Glutamatergic neuron (in vitro differentiated cells): ENCODE data around the gene SPTB. TPM values are rescaled to one million over a fixed set of nuclear protein-coding genes. Genes with fewer than 3 reads are reported as not detected.

ENCODE experiments used
- DNase-seq: peaks from one replicate; pipeline ENCODE4 v3.0.0; 2022
- H3K27ac Mint-ChIP-seq: one replicate; pipeline ENCODE4 v1.8.0; 2020; ENCODE audit warnings: mild to moderate bottlenecking, mixed read lengths, inconsistent platforms; ENCODE audit not compliant: unreplicated experiment
- H3K27me3 Mint-ChIP-seq: one replicate; pipeline ENCODE4 v1.8.0; 2020; ENCODE audit warnings: mild to moderate bottlenecking, moderate library complexity, mixed read lengths, inconsistent platforms; ENCODE audit not compliant: unreplicated experiment
- H3K36me3 Mint-ChIP-seq: one replicate; pipeline ENCODE4 v1.8.0; 2020; ENCODE audit warnings: mild to moderate bottlenecking, mixed read lengths, inconsistent platforms; ENCODE audit not compliant: unreplicated experiment
- H3K4me1 Mint-ChIP-seq: one replicate; pipeline ENCODE4 v1.8.0; 2020; ENCODE audit warnings: mild to moderate bottlenecking, low read depth, mixed read lengths, inconsistent platforms; ENCODE audit not compliant: unreplicated experiment
- H3K4me3 Mint-ChIP-seq: one replicate; pipeline ENCODE4 v1.8.0; 2020; ENCODE audit warnings: mild to moderate bottlenecking, mixed read lengths, inconsistent platforms; ENCODE audit not compliant: unreplicated experiment
- H3K9me3 Mint-ChIP-seq: one replicate; pipeline ENCODE4 v1.8.0; 2020; ENCODE audit warnings: mild to moderate bottlenecking, moderate library complexity, mixed read lengths, inconsistent platforms; ENCODE audit not compliant: unreplicated experiment
- total RNA-seq: library from RNA; stranded (reverse); fragmentation: NEBNext Ultra II Directional; extraction: Animal tissue kit (Norgen Biotek cat#: 25700); gene quantifications from one replicate; pipeline ENCODE4 v1.2.1, GENCODE V29; 2021; ENCODE audit not compliant: unreplicated experiment
- TF ChIP-seq, protein P1 (sequence below): fragments of 200-600 bp; sonication (generic); IDR thresholded peaks from one replicate; pipeline ENCODE4 v1.5.0; 2021; ENCODE audit not compliant: partially characterized antibody, unreplicated experiment

SPTB gene
- total RNA-seq, 1 donor from 2014 or later, result 1.9 TPM

GRCh38 chr14:64778104-64778754, 101.5 kb downstream of the SPTB start:
- H3K4me3 Mint-ChIP-seq, result no peak overlapping the region
- no peaks in the 10 kb centered on the region for H3K27me3 Mint-ChIP-seq
- DNase-seq, result no peak
- TF ChIP-seq, protein P1, sequence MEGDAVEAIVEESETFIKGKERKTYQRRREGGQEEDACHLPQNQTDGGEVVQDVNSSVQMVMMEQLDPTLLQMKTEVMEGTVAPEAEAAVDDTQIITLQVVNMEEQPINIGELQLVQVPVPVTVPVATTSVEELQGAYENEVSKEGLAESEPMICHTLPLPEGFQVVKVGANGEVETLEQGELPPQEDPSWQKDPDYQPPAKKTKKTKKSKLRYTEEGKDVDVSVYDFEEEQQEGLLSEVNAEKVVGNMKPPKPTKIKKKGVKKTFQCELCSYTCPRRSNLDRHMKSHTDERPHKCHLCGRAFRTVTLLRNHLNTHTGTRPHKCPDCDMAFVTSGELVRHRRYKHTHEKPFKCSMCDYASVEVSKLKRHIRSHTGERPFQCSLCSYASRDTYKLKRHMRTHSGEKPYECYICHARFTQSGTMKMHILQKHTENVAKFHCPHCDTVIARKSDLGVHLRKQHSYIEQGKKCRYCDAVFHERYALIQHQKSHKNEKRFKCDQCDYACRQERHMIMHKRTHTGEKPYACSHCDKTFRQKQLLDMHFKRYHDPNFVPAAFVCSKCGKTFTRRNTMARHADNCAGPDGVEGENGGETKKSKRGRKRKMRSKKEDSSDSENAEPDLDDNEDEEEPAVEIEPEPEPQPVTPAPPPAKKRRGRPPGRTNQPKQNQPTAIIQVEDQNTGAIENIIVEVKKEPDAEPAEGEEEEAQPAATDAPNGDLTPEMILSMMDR, result no peak
- no peak overlapping the region for H3K27ac Mint-ChIP-seq
- H3K36me3 Mint-ChIP-seq, result peaks cover 9% of the 10 kb centered on the region
- peaks cover 12% of the 10 kb centered on the region for H3K4me1 Mint-ChIP-seq
- H3K9me3 Mint-ChIP-seq, result no peaks in the 10 kb centered on the region

- Mint-ChIP-seq H3K9me3 (no peaks in the 10 kb centered on the region), H3K27me3 (no peaks in the 10 kb centered on the region), H3K36me3 (peaks cover 9% of the 10 kb centered on the region), H3K4me1 (peaks cover 12% of the 10 kb centered on the region), H3K4me3 (no peak overlapping the region), H3K27ac (no peak overlapping the region)
- TF ChIP-seq, protein P1, result no peak
- no peak for DNase-seq
These were observed 102.2 kb downstream of the SPTB start for GRCh38 chr14:64777461-64777860.

GRCh38 chr14:64775081-64775777, 104.5 kb downstream of the SPTB start:
- Mint-ChIP-seq H3K9me3 (peaks cover 3% of the 10 kb centered on the region), H3K27ac (no peak overlapping the region), H3K4me1 (peaks cover 12% of the 10 kb centered on the region), H3K27me3 (no peaks in the 10 kb centered on the region), H3K4me3 (no peak overlapping the region), H3K36me3 (peaks cover 9% of the 10 kb centered on the region)
- no peak for DNase-seq
- TF ChIP-seq, protein P1, result no peak

DNA sequence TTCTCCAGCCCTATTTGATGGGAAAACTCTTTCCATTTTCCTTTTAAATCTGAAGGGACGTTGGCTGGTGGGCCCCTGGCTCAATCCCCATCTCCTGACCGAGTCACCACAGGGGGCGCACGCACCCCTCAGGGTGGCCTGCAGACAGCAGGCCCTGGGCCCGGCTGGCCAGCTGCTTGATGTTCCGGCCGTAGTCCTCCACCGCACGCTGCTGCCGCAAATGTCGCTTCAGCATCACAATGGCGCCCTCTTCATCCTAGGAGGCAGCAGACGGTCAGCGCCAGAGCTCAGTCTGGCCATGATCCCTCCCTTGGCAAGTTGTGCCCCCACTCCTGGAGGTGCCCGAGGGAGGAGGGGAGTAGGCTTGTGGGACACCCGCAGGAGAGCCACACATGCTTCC, 105.4 kb downstream of the SPTB start:
- Mint-ChIP-seq H3K27me3 (peaks cover 4% of the 10 kb centered on the region), H3K36me3 (peaks cover 5% of the 10 kb centered on the region)

GRCh38 chr14:64773577-64773976, 106.1 kb downstream of the SPTB start:
- Mint-ChIP-seq H3K9me3 (peaks cover 4% of the 10 kb centered on the region), H3K36me3 (peaks cover 5% of the 10 kb centered on the region), H3K4me3 (no peak overlapping the region), H3K4me1 (peaks cover 14% of the 10 kb centered on the region), H3K27me3 (peaks cover 4% of the 10 kb centered on the region), H3K27ac (no peak overlapping the region)
- TF ChIP-seq, protein P1, result no peak
- DNase-seq, result no peak

More for the DNA sequence above, 105.4 kb downstream of the SPTB start:
- Mint-ChIP-seq H3K4me3 (no peak overlapping the region), H3K27ac (no peak overlapping the region), H3K4me1 (peaks cover 14% of the 10 kb centered on the region), H3K9me3 (peaks cover 4% of the 10 kb centered on the region)
- no peak for DNase-seq
- TF ChIP-seq, protein P1, result no peak
